GM21825 (cell line): Measurements from ENCODE around the gene SPCS1.

ENCODE experiments used
- ATAC-seq: cut with Tn5 transposase; IDR thresholded peaks from one replicate; pipeline ENCODE4 v1.9.1; 2021; ENCODE audit warnings: mild to moderate bottlenecking, moderate library complexity; ENCODE audit not compliant: unreplicated experiment

SPCS1 gene

DNA sequence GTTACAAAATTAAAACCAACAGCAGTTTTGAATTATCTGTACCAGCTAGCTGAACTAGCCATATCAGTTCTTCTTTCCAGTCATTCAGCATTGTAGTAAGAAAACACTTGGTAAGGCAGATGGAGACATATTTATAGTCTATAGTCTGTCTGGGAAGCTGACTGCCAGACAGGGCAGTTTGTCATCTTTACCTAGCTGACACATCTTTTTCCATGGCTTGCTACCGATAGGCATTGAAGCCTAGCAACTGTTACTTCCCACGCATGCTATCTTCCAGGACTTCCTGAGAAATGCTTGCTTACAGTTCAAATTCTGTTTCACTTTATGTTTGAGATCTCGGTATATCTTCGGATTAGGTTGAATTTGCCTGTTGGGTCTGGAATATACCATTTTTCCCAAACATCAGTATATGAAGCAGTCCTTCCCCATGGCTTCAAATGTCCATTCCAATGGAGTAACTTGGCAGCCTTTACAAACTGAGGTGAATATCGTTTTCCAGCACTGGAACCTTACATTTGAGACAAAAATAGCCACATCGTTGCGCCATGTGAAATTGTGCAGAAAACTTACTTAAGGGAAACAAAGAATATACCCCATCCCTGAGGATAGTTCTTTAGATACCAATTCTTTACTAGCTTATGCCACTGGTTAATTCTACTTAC is 11.2 kb upstream of the SPCS1 start:
- ATAC-seq, result no peak

- no peak for ATAC-seq
Measured at GRCh38 chr3:52695798-52696671, 9.9 kb upstream of the SPCS1 start.

GRCh38 chr3:52696830-52697631 is 8.9 kb upstream of the SPCS1 start:
- no peak for ATAC-seq

DNA sequence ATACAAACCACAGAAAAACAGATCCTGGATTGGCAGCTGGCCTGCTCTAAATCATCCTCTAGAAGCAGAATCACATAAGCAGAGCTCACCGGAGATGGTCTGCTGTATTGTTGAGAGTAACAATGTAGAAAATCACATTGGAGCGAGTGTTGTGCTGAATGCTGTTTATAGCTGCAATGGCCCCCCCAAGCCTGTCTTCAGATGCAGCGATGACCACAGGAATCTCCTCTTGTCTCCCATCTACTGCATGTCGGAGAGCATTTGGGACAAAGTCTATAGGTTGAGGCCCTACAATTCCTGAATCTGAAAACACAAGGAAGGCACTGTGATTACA is 8.3 kb upstream of the SPCS1 start:
- no peak for ATAC-seq

DNA sequence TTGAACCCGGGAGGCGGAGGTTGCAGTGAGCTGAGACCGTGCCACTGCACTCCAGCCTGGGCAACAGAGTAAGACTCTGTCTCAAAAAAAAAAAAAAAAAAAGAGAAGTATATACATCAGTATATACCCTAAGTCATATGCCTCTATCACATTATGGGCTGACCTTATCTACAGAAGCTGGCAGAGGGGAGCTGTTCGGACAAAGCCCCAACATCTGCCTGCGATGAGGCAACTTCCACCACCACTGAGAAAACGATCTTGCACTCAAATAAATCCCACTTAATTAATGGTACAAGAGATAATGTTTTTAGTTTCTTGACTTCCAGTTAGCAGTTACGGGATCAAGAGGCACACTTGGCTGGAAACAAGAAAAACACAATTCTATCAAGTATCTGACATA is 2.6 kb upstream of the SPCS1 start:
- ATAC-seq, result no peak

- ATAC-seq, result peak; percentile 5
Measured at GRCh38 chr3:52704611-52705437, 1.1 kb upstream of the SPCS1 start.

DNA sequence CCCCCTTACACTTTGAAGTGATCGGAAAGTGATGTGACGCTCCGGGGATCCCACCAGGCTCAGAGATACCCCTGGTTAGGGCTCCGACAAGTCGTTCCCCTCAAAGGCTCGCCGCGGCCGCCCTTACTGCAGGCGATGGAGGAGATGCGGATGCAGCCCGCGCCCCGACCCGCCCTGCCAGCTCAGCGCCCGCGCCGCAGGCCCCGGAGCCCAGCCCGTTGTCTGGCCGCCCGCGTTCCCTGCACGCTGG is 543 bp upstream of the SPCS1 start:
- no peak for ATAC-seq

GRCh38 chr3:52707585-52707984 is 1.7 kb downstream of the SPCS1 start:
- no peak for ATAC-seq

DNA sequence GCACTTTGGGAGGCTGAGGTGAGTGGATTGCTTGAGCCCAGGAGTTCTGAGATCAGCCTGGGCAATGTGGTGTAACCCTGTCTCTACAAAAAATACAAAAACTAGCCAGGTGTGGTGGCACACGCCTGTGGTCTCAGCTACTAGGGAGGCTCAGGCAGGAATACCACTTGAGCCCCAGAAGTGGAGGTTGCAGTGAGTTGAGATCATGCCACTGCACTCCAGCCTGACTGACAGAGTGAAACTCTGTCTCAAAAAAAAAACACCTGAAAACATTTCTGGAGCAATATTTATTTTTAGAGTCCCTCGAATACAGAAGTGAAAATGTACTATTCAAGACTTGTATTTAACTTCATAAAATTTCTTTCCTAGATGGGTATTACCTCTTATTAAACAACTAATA is 4.6 kb downstream of the SPCS1 start:
- ATAC-seq, result no peak

DNA sequence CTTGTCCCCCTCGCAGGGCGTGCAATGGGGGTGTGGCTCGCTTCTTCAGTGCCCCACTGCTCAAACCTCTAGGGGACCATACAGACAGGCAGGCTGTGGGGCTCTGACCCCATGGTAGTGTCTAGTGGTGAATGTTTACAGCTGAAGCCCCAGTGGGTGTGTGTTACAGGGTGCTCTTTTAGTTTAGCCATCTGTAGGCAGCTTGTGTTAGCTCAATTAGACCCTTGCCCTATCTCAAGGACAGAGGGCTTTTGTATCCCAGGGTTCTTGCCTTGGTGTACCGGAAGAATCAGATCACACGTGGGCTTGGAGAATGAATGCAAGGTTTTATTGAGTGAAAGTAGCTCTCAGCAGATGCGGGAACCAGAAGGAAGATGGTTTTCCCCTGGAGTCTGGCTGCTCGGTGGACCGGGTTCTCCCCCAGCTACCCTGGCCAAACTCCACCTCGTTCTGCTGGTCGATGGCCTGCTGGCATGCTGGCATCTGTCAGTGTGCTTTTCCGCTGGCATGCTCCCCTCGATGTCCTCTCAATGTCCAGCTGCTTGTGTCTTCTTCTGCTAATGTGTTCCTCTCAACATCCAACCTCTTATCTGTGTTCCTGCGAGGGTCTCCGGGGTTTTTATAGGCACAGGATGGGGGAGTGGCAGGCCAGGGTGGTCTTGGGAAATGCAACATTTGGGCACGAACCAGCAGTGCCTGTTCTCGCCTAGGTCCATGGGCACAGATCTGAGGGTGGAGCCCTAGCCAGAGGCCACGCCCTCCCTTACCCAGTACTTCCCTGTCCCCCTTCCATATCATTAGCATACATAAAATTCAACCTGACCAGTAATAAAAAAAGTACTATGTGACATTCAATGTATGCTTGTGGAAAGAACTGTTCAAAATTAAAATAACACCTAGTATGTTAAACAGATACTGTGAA is 6.6 kb downstream of the SPCS1 start:
- no peak for ATAC-seq

DNA sequence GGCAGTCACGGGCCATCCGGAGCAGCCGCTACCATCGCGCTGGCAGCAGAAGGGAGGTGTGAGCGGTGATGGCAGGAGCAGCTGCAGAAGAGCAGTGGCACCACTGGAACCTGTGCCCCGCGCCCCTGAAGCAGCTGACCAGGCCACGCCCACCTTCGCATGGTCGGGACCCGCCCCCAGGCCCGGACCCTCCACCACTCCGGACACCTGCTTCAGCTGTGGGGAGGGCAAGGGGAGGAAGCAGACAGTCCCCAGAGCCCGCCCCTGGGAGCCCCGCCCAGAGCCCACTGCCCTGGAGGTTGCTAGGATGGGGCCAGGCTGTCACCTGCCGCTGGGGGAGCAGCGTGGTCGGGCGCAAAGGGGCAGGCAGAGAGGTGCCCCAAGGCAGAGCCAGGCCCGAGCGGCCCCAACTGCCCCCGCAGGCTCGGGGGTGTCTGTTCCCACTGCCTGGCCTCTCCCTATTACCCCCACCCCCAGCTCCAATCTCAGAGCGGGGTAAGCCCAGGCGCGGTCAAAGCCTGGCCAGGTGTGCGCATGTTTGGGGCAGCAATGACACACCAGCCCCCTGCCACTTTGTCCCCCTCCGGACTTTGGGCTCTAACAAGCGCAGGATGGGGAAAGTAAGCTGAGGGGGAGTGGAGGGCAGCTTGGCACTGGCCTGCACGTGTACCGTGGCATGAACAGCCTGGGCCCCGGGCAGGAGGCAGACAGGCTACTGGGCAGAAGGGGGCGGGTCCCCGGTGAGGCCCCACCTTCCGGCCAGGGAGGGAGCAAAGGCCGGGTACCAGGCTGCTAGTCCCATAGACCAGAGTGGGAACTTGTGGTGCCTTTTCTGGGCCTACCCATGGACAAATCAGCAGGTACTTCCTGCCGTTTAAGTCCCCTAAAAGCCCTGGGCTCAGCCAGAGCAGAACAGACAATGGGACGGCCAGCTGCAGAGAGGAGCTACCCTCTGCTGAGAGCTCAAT is 8.7 kb downstream of the SPCS1 start:
- ATAC-seq, result no peak

DNA sequence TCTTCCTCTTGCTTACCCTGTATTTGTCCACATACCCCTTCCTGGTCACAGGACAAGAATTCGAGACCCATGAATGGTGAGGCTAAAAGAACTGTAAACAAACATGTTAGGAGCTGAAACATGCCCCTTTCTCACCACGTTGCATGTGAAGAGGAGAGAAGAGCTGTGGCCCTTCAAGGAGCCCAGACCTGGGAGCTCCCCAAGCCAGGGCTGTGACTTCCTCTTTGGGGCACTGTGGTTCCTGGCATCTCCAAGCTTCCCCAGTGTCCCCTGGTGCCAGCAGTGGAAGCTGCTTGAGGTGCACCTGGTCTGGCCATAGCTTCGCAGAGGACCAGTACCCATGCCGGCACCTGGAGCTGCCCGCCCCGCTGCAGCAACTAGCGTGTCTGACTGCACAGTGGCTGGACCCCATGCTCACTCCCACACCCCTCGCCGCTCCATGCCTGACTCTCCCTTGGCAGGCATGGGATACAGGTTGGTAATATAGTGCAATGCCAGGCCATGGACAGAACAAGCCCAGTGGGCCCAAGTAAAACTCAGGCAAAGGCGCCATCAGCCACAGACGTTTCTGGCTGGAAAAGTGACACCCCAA is 9.9 kb downstream of the SPCS1 start:
- ATAC-seq, result no peak

- no peak for ATAC-seq
Measured at GRCh38 chr3:52719618-52720017, 13.7 kb downstream of the SPCS1 start.

DNA sequence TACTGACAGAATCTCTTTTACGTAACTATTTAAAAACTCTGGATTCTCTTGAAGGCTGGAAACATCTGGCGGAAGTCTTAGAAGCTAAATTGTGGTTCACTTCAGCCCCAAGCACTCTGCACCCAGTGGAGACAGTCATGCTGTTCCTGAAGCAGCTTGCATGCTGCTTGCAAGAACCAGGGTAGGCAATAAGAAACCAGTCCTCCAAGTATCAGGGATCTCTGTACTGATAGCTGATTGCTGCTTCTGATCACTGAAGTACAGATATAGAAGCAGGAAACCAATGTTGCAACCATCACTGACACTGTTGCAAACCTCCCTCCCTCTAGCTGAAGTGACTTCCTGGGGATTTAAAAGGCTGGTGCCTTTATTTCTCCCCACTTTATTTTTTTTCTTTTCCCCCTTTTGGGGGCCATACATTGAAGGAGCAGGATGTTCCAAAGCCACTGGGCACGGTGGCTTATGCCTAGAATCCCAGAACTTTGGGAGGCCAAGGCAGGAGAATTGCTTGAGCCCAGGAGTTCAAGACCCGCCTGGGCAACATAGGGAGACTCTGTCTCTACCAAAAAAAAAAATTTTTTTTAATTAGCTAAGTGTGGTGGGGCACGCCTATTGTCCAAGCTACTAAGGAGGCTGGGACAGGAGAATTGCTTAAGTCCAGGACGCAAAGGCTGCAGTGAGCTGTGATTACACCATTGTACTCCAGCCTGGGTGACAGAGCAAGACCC is 15.3 kb downstream of the SPCS1 start:
- ATAC-seq, result peak; percentile 50

DNA sequence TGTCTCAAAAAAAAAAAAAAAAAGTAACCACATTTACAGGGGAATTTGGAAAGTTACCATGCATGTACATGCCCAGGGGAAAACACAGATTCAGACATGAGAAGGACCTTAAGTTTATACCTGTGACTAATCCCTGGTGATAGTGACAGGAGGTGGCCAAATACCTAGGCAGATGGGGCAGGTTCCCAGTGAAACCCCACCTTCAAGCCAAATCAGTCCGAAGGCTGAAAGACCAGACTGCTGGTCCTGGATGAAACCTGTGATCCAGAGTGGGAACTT is 15.8 kb downstream of the SPCS1 start:
- peak; percentile 33 for ATAC-seq

GRCh38 chr3:52722491-52722890 is 16.6 kb downstream of the SPCS1 start:
- no peak for ATAC-seq

- no peak for ATAC-seq
Measured at GRCh38 chr3:52723935-52724334, 18.0 kb downstream of the SPCS1 start.

- no peak for ATAC-seq
Measured at GRCh38 chr3:52724511-52724910, 18.6 kb downstream of the SPCS1 start.
